Activated CD4-positive, CD25-positive, alpha-beta regulatory T cell treated with anti-CD3 and anti-CD28 coated beads, Interleukin-2, amount 50 U/mL, for 24 hours (primary cell): Measurements from ENCODE around the gene S100A4.
A peak's percentile ranks its signal among the peaks of the same experiment; 100 is the strongest.

Experiments used
- ATAC-seq, 2 donors: fragments of 150-1000 bp; cut with Tn5 transposase; one replicate each; pipeline ENCODE4 v1.10.0; 2021; ENCODE audit warnings: mild to moderate bottlenecking in 1 of 2, moderate library complexity in 1 of 2

Gene S100A4

DNA sequence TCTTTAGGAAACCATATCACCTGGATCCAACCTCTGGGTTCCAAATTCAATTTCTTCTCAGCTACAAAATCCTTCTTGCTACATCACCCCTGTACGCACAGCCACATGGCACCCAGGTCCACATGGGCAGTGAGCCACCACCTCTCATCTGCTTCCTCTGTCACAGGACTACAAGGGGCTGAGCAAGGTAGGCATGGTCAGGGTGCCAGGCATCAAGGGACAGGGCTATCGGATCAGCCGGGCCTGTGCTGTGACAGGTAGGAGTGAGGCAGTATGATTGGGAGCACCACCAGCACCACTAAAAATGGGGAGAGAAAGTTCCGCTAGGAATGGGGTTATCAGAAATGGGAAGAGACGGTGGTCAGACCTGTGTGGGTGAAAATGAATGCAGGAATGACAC, 39.2 kb downstream of the S100A4 start:
- ATAC-seq, result no peak

DNA sequence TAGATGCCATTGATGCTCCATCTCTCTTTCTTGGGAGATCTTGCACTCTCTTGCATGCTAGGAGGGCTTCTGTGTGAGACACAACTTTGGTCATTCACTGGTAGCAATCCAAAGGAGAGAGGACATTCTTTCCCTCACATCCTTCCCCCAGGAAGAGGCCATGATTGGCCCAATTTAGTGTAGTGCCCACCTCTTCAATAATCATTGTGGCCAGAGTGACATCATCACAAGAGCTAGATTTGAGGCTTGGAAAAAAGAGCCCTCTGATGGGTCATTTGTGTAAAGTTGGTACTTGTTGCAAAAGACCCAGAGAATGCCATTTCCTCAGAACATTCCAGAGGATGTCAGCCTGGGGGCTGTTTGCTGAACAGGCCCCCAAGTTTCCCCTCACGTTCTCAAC, 40.0 kb downstream of the S100A4 start:
- ATAC-seq, result no peak

DNA sequence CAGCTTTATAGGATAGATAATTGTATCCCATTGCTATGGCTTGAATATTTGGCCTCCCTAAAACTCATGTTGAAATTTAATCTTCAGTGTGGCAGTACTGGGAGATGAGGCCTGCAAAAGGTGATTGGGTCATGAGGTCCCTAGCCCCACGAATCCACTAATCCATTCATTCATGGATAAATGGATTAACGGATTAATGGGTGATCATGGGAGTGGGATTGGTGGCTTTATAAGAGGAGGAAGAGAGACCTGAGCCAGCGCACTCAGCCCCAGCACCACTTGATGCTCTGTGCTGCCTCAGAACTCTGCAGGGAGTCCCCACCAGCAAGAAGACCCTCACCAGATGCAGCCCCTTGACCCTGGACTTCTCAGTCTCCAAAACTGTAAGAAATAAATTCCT, 41.8 kb downstream of the S100A4 start:
- no peak for ATAC-seq

DNA sequence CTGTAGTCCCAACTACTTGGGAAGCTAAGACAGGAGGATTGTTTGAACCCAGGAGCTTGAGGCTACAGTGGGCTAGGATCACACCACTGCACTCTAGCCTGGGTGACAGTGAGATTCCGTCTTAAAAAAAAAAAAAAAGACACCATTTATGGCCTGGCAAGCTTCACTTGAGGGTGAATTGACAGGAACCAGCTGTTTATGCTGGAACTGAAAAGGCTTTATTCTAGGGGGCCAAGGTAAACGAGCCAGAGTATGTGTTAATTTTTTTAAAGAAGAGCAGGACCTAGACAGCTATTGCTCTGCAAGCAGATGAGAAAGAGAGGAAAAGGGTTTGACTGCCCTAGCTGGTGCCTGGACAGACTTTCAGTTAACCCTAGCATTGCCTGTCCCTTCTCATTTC, 46.9 kb downstream of the S100A4 start:
- no peak for ATAC-seq

DNA sequence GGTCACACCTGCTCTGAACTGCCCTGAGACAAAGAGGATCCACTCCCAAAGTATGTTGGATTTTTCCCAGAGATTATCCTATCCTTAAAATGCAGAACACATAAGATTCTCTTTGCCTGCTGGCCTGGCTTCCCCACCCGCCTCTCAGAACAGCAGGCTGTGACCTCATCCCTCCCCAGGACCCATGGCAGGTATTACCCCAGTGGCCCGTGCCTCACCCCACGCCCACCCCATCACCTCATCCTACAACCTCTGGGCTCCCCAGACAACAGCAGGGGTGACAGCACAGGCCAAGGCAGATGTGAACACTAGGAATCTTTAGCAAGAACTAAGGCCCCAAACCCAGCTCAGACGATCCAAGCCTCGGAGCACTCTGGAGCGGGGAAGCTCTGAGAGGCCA, 50.1 kb downstream of the S100A4 start:
- no peak for ATAC-seq

DNA sequence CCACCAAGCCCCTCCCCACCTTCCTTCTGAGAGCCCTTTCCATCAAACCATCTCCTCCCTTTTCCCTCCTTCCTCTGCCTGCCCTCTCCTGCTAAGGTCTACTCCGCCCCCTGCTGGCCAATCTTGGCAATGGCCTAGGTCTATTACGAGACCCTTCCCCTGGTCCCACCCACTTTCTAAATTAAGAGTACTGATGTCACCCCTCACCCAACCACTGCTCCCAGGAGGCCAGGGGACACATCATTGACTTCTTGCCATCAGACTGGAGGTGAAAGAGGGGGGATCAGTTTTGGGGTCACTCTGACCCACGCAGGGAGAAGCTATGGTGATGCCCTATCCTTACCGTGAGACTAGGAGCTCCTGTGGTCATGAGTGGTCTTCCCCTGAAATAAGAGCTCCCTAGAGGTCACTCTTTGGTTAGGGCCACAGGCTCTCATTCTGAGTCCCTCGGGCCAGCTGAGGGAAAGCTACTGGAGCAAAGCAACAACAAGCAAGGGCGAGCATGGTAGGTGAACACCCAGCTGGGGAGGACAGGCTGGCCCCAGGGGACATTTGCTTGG, 50.5 kb downstream of the S100A4 start:
- ATAC-seq, result peak; percentile 65 to 69
